GM19193 (cell line): ENCODE measurements around the gene GTPBP4.

Experiments used
- POLR2A ChIP-seq: IDR thresholded peaks from 4 replicates; pipeline ENCODE4 v1.6.1; 2011; ENCODE audit not compliant: insufficient read depth, insufficient read length; ENCODE audit errors: extremely low read depth

The GTPBP4 gene

DNA sequence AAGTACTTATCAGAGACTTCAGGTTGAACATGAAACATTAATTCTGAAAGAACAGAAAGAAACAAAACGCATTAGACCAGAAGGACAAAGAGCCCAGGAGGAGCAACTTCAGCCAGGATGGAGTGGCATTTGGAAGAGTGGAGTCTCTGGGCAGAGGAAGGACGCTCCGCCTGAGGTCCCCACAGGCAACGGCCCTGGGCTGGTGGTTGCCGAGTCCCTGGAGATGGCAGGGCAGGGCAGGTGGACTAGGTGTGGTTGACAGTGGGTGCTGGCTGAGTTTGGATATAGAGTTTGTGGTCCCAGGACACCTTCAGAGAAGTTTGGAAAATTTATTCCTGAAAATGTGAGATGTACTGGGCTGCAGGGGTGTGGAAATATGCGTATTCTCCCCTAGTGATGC, 29.4 kb upstream of the GTPBP4 start:
- TF ChIP-seq POLR2A, result no peak

DNA sequence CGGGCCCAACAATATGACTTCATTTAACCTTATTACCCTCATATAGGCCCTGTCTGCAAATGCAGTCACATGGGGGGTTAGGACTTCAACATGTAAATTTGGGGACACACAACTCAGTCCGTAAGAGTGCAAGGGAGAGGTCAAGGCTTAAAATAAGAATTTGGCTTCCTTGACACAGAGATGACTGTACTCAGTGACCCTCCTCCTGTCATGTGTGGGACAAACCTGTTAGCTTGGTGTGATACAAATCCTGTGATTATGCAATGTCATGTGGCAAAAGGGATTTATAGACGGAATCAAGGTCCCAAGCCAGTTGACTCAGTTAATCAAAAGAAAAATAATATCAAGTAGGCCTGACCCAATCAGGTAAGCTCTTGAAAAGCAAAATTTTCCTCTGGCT, 25.9 kb upstream of the GTPBP4 start:
- no peak for TF ChIP-seq POLR2A

DNA sequence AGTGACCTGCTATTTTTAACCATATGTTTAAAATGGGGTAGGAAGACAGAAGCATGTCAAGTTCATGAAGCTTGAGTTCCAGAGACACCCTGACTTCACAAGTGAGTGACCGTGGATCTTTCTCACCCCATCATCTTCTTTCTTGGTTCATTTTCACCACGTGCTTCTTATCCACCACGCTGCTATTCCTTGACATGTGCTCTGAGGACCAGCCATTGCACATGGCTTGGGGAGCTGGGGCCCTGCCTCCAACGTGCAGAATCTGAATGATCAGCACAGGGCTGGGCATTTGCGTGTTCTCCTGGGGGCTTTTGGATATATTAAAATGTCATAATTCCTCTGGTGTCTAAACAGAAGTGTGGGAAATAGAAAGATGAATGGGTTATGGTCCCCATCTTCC, 25.0 kb upstream of the GTPBP4 start:
- no peak for TF ChIP-seq POLR2A

- no peak for TF ChIP-seq POLR2A
Observed at GRCh38 chr10:963655-964054, 24.6 kb upstream of the GTPBP4 start.

DNA sequence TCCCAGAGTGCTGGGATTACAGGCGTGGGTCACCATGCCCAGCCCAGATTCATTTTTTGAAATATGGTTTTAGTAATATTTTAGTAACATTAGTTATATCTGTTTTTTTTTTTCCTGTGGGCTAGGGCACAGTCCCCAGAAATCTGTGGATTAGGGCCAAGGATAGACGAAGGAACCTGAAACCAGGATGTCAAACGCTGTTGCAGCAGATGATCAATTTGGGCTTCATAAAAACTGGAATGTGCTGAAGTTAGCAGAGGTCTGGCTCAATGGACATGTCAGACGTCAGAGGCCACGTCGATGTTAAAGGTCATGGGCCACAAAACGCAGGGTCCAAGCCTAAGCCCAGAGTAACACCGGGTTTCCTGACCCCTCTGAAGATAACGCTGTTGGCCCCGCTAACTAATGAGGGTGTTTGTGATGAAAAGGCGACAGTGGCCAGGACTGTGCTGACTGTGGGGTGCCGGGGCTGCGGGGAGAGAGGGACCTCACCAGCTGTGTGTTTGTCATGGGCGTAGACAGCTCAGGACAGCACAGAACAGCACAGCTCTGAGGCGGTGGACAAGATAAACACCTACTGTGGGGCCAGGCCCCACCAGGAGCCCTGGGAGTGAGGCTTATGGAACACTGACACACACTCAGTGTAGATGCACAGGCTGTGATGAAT, 23.8 kb upstream of the GTPBP4 start:
- TF ChIP-seq POLR2A, result no peak

- TF ChIP-seq POLR2A, result no peak
Observed at GRCh38 chr10:964988-965417, 23.2 kb upstream of the GTPBP4 start.

- no peak for TF ChIP-seq POLR2A
Observed at GRCh38 chr10:966466-967235, 21.6 kb upstream of the GTPBP4 start.

- no peak for TF ChIP-seq POLR2A
Observed at GRCh38 chr10:968546-969199, 19.6 kb upstream of the GTPBP4 start.

- TF ChIP-seq POLR2A, result no peak
Observed at GRCh38 chr10:969473-970150, 18.6 kb upstream of the GTPBP4 start.

DNA sequence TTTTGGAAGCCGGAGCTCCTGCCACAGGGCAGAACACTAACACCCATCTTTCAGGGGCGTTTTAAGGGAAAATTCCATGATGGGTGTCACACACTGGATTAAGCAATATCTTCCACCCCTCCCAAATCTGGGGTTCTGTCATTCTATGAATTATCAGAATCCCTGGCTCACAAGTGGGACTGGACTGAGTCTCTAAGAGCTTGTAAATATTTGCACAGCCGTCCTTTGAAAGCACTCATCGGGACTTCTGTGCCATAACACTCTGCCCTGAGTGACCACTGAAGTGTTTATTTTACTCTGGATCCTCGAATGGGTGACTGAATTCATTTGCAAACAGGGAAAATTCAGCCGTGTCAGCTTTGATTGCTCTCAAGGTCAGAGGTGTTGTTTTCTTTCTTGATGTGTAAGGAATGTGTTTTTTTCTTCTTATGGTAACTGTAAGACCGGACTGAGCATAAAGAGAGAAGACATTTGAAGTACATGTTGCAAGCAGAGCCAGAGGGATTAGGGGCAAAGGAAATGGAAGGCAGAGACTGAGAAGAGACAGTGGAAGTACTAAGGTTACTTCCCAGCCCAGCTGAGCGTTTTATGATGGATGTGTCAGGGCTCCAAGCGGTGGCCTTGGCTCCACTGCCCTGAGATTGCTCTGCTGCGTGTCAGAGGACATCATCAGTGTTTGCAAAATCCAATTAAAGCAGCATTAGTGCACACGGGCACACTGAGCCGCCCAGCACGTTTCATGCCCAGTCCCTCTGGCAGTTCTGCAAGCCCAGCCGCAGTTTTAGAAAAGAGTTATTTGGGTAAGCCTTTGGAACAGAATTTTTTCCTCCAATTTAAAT, 17.7 kb upstream of the GTPBP4 start:
- no peak for TF ChIP-seq POLR2A

GRCh38 chr10:971150-971542, 17.1 kb upstream of the GTPBP4 start:
- no peak for TF ChIP-seq POLR2A

DNA sequence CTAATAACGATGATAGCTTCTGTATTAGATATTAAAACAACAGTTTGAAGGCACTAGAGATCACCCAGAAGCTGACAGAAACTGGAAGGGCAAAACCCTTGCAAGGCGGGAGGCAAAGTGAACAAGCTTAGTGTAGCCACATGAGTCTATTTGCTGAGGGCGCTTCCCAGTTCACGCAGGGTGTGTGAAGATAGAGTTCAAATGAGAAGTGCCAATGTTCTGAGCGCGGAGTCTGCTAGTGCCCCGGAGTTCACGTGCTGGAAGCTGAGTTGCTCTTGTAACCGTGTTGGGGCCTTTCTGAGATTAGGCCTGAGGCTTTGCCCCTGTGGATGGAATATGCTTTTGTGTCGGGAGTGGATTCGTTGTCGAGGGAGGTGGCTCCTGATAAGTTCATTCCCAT, 16.6 kb upstream of the GTPBP4 start:
- TF ChIP-seq POLR2A, result no peak

DNA sequence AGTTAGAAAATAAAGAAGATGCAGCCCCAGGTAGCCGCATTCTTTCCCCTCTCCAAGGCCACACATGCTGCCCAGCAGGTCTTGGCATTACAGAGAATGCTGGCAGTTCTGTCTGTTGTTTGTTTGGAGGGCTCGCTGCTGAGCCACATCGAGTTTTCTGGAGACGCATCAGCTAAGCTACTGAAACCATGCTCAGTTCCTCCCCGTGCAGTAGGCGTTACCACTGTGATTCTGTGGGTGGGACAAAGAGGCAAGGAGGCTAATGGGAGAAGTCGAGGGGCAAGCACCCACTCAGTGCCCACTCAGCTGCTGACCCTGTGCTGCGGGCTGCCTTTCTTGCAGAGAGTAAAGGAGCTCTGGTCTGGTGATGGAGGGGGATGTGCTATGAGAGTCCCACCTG, 15.5 kb upstream of the GTPBP4 start:
- no peak for TF ChIP-seq POLR2A

- no peak for TF ChIP-seq POLR2A
Observed at GRCh38 chr10:974038-974784, 14.0 kb upstream of the GTPBP4 start.
